ENCODE data around the gene IQUB.
"Not testable (repeated sequence)": the region's sequence is repeated elsewhere in the genome, so short reads cannot be mapped to it uniquely, and the experiment has no call there.

The IQUB gene

DNA sequence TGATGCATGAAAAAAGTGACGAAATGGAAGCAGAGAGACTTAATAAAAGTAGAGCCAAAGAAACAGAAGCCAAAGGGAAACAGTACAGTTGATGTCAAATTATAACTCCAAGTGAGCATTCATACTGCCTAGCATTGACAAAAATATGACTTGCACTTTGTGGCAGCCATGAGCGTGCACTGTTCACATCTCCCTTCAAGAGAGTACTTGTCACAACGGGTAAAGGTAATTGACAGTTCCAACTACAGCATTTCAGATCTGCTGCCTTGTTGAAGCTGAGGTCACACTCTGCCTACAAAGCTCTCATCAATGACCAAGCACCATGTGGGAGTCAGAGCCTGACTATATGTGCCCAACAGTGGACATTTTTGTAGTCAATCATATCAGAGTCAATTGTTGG, 54.3 kb downstream of the IQUB start:
- no peak overlapping the region for H3K4me3 ChIP-seq (ENCODE audit: low read length)
- TF ChIP-seq ZNF274 (IDR thresholded peaks at IDR 0.05; ENCODE audit: low read depth, low read length): no peak

DNA sequence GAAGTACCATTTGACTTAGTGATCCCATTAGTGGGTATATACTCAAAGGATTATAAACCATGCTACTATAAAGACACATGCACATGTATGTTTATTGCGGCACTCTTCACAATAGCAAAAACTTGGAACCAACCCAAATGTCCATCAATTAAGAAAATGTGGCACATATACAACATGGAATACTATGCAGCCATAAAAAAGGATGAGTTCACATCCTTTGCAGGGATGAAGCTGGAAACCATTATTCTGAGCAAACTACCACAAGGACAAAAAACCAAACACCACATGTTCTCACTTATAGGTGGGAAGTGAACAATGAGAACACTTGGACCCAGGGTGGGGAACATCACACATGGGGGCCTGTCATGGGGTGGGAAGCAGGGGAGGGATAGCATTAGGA, 56.3 kb downstream of the IQUB start:
- H3K4me3 ChIP-seq (ENCODE audit: low read length): not testable (repeated sequence)

DNA sequence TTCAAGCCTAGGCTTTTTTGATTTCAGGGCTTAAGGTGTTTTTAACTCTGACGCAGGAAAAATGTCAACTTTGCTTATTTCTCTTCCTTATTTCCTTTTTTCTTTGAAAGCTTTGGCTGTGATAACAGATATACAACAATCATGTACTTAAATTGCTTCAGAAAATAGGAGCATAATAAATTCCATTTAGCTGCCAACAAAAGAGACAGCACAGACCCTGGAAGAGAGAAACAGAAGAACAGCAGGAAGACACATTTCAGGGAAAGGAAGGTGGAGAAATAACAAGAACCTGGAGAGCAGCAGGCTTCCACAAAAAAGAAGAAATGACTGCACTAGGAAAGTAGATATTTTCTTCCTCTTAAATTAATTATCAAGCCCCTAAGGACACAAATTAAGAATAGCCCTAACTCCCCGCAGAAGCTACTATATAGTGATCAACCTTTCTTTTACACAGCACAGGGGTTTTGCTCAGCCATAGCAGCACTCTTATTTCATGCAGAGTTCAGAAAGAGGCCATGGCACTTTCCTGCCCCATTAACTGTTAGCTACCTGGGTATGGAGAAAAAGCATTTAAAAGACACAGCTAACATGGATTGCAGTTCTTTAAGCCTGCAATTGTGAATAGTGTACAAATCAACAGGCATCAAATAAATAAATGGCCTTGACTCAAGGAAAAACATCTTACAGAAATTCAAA, 61.5 kb downstream of the IQUB start:
- no peak for TF ChIP-seq ZNF274 (IDR thresholded peaks at IDR 0.05; ENCODE audit: low read depth, low read length)
- H3K4me3 ChIP-seq (ENCODE audit: low read length): no peak overlapping the region

DNA sequence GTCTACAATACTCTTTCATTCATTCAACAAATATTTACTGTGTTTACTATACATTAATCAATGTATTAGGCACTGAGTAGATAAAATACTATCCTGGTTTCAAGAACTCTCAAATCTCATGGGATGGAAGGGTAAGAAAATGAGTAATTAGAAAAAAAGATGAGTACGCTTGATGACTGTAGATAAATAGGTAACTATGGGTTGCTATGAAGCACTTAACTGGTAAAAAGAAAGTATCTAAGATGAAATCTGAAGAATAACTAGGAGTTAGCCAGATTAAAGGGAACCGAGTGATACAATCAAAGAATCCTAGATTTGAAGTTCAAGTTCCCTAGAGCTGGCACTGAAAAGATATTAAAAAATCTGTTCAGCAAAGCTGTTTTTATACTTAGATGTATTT, 62.1 kb downstream of the IQUB start:
- TF ChIP-seq ZNF274 (IDR thresholded peaks at IDR 0.05; ENCODE audit: low read depth, low read length): no peak

DNA sequence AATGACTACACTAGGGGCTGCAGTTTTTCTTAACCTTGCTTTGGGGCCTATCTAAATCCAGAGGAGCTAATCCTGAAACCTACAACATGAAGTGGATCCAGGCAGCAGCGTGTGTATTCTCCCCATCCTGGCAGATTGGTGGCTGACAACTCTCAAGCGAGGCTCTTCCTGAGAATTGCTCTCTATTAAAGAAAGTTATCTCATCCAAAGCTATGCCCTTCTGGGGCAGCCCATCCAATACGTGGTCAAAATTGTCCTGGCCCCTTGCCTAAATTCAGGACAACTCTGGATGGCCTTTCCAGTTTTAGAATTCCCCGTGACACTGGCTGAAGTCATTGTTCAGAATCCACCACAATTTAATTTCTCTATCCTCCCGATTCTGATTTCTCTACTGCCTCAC, 66.1 kb downstream of the IQUB start:
- H3K4me3 ChIP-seq (ENCODE audit: low read length): no peak overlapping the region
- no peak for TF ChIP-seq ZNF274 (IDR thresholded peaks at IDR 0.05; ENCODE audit: low read depth, low read length)

More for the DNA sequence above, 62.1 kb downstream of the IQUB start:
- H3K4me3 ChIP-seq (ENCODE audit: low read length): no peak overlapping the region

DNA sequence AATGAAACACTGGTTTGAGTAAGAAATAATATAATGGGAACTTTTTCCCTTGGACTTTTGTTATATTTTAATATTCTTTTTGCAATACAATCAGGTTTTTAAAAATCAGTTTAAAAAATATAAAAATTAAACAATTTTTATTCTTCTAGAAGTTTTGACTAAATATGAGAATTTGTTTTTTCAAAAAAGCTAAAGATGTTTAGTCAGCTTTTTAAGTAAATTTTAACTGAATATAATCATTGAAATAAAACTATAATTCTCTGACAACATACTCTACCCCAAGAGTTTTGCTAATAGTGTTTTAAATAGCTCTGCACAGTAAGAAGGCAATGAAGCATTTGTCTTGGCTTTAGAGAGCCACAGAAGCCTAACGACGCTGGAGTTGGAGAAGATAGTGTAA, 70.5 kb downstream of the IQUB start:
- H3K4me3 ChIP-seq (ENCODE audit: low read length): no peak overlapping the region
- TF ChIP-seq ZNF274 (IDR thresholded peaks at IDR 0.05; ENCODE audit: low read depth, low read length): no peak

DNA sequence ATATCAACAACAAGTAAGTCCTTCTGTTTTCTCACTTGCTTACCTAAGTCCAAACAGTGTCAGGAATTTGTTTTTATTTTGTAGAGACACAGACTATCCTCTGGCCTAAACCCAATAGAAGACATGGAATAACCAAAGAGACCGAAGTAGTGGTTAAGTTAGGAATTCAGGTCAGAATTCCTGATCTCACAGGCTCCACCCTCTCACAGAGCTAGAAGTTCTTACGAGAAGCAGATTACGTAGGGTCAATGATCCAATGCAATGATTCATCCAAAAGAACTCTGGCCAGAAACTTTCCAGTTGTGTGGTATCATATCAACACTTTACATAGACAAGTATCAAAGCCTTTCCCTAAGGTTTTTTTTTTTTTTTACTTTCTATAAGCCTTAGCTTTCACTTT, 73.8 kb downstream of the IQUB start:
- H3K4me3 ChIP-seq (ENCODE audit: low read length): no peak overlapping the region

DNA sequence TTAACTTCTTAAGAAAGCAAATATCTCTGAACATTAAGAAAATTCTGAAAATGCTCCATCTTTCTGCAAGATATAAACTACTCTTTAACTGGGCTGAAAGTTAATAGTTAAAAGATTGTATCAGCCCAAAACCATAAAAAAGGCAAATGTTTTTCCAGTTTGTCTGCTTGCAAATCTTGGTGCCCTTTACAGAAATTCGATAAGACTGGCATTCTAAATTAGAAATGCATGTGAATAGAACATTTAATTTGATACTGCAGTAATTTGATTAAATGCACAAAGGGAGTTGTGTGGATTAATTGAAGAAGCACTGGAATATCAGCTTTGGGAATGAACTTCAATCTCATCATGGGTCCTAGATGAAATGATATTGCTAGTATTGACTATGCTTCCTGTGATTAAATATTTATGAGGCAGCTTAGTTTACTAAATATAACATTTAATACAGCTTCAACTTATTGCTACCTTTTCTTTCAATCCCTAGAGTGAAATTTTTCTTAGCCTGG, 78.4 kb downstream of the IQUB start:
- no peak for TF ChIP-seq ZNF274 (IDR thresholded peaks at IDR 0.05; ENCODE audit: low read depth, low read length)
- no peak overlapping the region for H3K4me3 ChIP-seq (ENCODE audit: low read length)

More for the DNA sequence above, 73.8 kb downstream of the IQUB start:
- TF ChIP-seq ZNF274 (IDR thresholded peaks at IDR 0.05; ENCODE audit: low read depth, low read length): no peak

DNA sequence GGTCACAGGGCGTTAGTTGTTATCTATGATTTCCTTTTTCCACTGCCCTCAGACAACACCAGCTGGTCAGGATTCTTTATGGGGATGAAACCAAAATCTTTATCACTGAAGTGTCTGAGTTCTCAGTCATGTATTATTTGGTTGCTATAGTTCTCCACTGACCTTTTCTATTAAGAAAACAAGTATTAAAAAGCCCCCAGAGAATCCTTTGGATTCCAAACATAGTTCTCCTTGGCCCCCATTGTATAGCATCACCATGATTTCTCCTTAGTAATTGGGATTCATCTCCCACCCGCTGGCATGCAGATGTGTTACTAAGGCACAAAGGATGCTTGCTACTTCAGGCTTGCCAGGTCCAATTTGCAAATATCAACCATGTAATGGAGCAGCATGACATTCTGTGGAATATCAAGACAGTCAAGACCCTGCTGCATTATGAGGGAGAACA, 94.3 kb downstream of the IQUB start:
- TF ChIP-seq ZNF274 (IDR thresholded peaks at IDR 0.05; ENCODE audit: low read depth, low read length): no peak
- H3K4me3 ChIP-seq (ENCODE audit: low read length): no peak overlapping the region

DNA sequence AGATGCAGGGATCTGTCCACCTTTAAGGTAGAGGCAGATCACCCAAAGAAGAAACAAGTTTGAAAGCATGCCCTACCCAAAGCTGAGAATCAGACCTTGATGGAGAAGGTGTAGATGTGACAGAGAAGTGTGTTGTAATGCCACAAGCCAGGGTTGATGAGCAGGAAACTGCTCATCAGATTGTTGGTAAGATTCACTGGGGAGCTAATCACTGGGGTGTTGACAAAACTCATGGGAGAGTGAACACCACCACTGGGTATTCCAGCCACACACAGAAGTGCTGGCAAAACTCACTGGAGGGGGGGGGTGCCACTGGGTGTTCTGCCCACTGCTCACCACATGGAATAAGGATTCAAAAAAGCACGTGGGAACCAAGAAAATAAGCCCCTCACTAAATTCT, 95.2 kb downstream of the IQUB start:
- TF ChIP-seq ZNF274 (IDR thresholded peaks at IDR 0.05; ENCODE audit: low read depth, low read length): no peak
- H3K4me3 ChIP-seq (ENCODE audit: low read length): no peak overlapping the region

DNA sequence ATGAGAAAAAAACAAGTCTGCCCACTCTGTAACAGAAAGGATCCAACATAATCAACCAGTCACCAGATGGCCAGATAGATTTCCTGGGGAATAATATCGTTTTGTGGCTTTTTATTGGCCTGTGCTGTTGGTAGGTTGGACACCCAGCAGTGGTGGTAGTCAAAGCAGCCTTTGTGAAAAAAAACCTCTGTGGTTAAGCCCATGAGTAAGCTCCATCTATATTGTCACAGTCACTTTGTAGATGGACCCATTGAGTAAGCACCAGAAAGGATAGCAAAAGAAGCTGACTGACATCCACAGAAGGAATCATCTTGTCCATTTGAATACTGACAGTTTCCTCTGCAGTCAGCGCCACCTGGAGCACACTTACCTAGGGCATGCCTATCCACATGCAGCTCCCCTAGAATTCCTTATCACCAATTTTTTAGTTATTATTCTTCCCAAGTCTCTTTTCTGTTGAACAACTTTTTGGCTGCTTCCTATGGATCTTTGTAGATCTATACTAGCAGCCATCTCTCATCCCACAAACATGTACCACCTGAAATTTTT, 96.9 kb downstream of the IQUB start:
- no peak for TF ChIP-seq ZNF274 (IDR thresholded peaks at IDR 0.05; ENCODE audit: low read depth, low read length)
- H3K4me3 ChIP-seq (ENCODE audit: low read length): no peak overlapping the region

DNA sequence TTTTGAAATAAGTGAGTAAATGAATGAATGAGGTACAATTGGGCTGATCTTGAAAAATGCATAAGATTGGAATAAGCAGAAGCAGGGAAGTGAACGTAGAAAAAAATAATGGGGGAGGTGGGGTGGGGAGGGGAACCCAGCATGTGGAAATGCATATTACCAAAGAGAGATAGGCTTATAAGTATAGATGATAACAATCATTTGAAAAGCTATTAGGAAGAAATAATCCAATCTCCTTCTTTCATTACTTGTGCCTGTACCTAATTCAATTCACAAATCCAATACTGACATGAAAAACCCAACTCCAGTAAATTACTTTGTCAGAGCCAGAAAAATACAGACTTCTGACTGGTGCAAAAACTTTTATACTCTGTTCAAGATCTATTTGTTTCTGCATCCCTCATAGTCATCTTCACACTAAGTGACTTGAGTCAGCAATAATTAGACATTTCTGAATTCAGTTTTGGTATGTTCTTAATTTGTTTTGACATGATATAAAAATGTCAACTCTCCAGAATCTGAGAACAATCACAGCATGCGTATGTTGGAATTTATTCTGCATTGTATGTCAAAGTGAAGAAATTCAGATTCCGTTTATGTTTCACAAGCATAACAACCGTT, 99.2 kb downstream of the IQUB start:
- no peak for TF ChIP-seq ZNF274 (IDR thresholded peaks at IDR 0.05; ENCODE audit: low read depth, low read length)
- no peak overlapping the region for H3K4me3 ChIP-seq (ENCODE audit: low read length)

DNA sequence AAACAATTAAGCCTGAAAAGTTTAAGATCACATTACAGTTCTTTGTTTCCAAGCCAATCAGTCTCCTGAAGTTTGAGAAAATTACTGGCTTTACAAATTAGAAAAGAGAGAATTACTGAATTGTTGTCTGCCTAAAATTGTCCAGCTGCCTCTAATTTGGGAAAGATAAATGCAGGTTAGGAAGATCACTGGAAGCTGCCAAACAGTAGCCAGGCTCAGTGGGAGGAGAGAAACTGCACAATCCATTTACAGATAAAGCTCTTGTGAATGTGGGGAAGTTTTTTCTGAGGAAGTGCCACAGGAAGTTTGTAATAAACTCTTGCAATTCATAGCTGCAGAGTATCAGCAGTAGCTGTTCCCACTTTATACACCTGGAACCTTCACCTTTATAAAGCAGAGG, 100.7 kb downstream of the IQUB start:
- H3K4me3 ChIP-seq (ENCODE audit: low read length): no peak overlapping the region
- no peak for TF ChIP-seq ZNF274 (IDR thresholded peaks at IDR 0.05; ENCODE audit: low read depth, low read length)

DNA sequence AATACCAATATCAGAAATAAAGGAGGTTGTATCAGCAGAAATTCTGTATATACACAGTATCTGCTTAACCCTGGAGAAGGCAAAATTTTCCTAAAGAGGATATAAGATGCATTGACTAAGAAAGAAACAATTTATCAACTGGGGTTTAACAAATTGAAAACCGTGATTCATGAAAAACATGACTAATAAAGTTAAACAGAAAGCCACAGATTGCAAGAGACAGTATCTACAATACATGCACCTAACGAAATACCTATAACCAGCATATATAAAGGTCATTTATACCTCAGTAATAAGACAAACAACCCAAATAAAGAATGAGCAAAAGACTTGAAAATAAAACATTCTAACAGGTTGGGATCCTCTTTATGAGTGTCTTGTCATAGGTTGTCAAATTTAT, 101.8 kb downstream of the IQUB start:
- H3K4me3 ChIP-seq (ENCODE audit: low read length): no peak overlapping the region
- TF ChIP-seq ZNF274 (IDR thresholded peaks at IDR 0.05; ENCODE audit: low read depth, low read length): no peak

DNA sequence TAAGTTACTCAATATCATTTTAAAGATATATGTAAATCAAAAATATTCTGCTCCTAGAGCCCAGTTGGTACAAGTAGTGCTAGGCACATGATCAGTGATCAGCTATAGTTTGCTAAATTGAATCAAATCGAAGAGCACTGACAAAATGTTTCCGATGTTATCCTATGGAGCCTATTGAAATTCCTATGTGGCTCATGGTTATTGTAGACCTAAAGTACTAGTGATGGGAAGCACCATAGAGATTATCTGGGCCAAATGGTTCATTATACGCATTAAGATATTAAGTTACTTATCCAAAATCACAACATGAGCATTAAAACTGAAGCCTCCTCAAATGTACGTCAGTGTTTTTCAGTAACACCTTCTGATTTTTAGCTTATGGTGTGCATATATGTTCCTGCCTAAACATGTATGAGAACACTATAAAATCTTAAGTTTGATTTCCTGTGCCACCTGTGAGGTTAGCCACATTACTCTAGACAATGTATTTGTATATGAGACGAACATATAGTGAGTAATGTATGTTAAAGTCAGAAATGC, 103.2 kb downstream of the IQUB start:
- TF ChIP-seq ZNF274 (IDR thresholded peaks at IDR 0.05; ENCODE audit: low read depth, low read length): no peak
- H3K4me3 ChIP-seq (ENCODE audit: low read length): no peak overlapping the region
